Hepatocyte (in vitro differentiated cells): ENCODE measurements around the gene ALPG. TPM values are rescaled to one million over a fixed set of nuclear protein-coding genes. Genes with fewer than 3 reads are reported as not detected.
A peak's percentile ranks its signal among the peaks of the same experiment; 100 is the strongest.

Experiments
- DNase-seq: peaks from one replicate; pipeline ENCODE4 v3.0.0-alpha.2; 2016; ENCODE audit warnings: low spot score
- H2AFZ ChIP-seq: fragments of 200-600 bp; sonication (generic); 2 replicates; pipeline ENCODE4 v1.6.0; 2016; ENCODE audit warnings: antibody characterized with exemption, mild to moderate bottlenecking
- H3K27ac ChIP-seq: fragments of 200-600 bp; sonication (generic); 2 replicates; pipeline ENCODE4 v1.5.1; 2016; ENCODE audit warnings: mild to moderate bottlenecking
- H3K27me3 ChIP-seq: fragments of 200-600 bp; sonication (generic); 2 replicates; pipeline ENCODE4 v1.6.1; 2016
- H3K36me3 ChIP-seq: fragments of 200-600 bp; sonication (generic); replicated peaks from 2 replicates; pipeline ENCODE4 v1.5.1; 2016; ENCODE audit warnings: low read depth; ENCODE audit not compliant: insufficient read depth
- H3K4me1 ChIP-seq: fragments of 200-600 bp; sonication (generic); 2 replicates; pipeline ENCODE4 v1.5.1; 2016; ENCODE audit warnings: mild to moderate bottlenecking, moderate library complexity; ENCODE audit not compliant: insufficient read depth
- H3K4me2 ChIP-seq: fragments of 200-600 bp; sonication (generic); 2 replicates; pipeline ENCODE4 v1.6.0; 2016
- H3K4me3 ChIP-seq: fragments of 200-600 bp; sonication (generic); 2 replicates; pipeline ENCODE4 v1.5.1; 2016; ENCODE audit warnings: mild to moderate bottlenecking
- H3K79me2 ChIP-seq: fragments of 200-600 bp; sonication (generic); 2 replicates; pipeline ENCODE4 v1.6.0; 2017; ENCODE audit warnings: mild to moderate bottlenecking
- H3K9me2 ChIP-seq: fragments of 200-600 bp; sonication (generic); replicated peaks from 2 replicates; pipeline ENCODE4 v1.6.0; 2017; ENCODE audit warnings: mild to moderate bottlenecking; ENCODE audit not compliant: insufficient read depth
- H3K9me3 ChIP-seq: fragments of 200-600 bp; sonication (generic); 2 replicates; pipeline ENCODE4 v1.5.1; 2016; ENCODE audit warnings: low read depth, mild to moderate bottlenecking
- H4K20me1 ChIP-seq: fragments of 200-600 bp; sonication (generic); 2 replicates; pipeline ENCODE4 v1.6.0; 2016; ENCODE audit warnings: mild to moderate bottlenecking; ENCODE audit not compliant: insufficient read depth, poor library complexity, severe bottlenecking
- CTCF ChIP-seq: fragments of 200-600 bp; sonication (generic); IDR thresholded peaks from 2 replicates; pipeline ENCODE4 v1.5.1; 2016; ENCODE audit warnings: antibody characterized with exemption, mild to moderate bottlenecking; ENCODE audit not compliant: poor library complexity
- EZH2 ChIP-seq: fragments of 200-600 bp; sonication (generic); IDR thresholded peaks from 2 replicates; pipeline ENCODE4 v1.6.1; 2016; ENCODE audit warnings: antibody characterized with exemption, mild to moderate bottlenecking, borderline replicate concordance
- EZH2phosphoT487 ChIP-seq: fragments of 200-600 bp; sonication (generic); IDR thresholded peaks from one replicate; pipeline ENCODE4 v1.6.1; 2018; ENCODE audit warnings: antibody characterized with exemption, mild to moderate bottlenecking, low read depth, moderate library complexity; ENCODE audit not compliant: unreplicated experiment, severe bottlenecking
- WGBS: methylation state at CpG from one replicate; pipeline ENCODE4 v1.1.6; 2016; ENCODE audit warnings: low lambda C conversion rate; ENCODE audit errors: missing lambda C conversion rate; 5-methylcytosine and 5-hydroxymethylcytosine counted together
- polyA plus RNA-seq: library from polyadenylated mRNA; unstranded; fragments of >200 nt; fragmentation: Nextera tagmentation; extraction: Ambion mirVana; gene quantifications from 2 replicates; pipeline ENCODE4 v1.2.1, GENCODE V29; 2016
- total RNA-seq: library from RNA; depleted of rRNA; stranded (reverse); fragments of >200 nt; gene quantifications from 2 replicates; pipeline ENCODE4 v1.2.3, GENCODE V29; 2014

ALPG gene
- total and polyA plus RNA-seq, 2 experiments from 2014 or later = 0.08 to 1.5 TPM

- Histone ChIP-seq H2AFZ (no peak overlapping the region), H3K36me3 (no peaks in the 10 kb centered on the region), H3K9me3 (no peaks in the 10 kb centered on the region), H3K9me2 (no peaks in the 10 kb centered on the region), H3K27me3 (no peaks in the 10 kb centered on the region), H3K4me3 (no peak overlapping the region), H3K4me2 (no peak overlapping the region), H3K4me1 (no peaks in the 10 kb centered on the region), H3K27ac (no peak overlapping the region), H3K79me2 (no peaks in the 10 kb centered on the region), H4K20me1 (no peaks in the 10 kb centered on the region)
- DNase-seq = no peak
- WGBS = 100% methylated on average over 1 of the region's 1 CpG
- no peak for TF ChIP-seq CTCF
- TF ChIP-seq EZH2phosphoT487 = no peak
- no peak for TF ChIP-seq EZH2
Observed at GRCh38 chr2:232395586-232395985, 11.1 kb upstream of the ALPG start.

GRCh38 chr2:232396683-232397082 lies 10.0 kb upstream of the ALPG start:
- no peaks in the 10 kb centered on the region for H3K36me3 ChIP-seq
- no peaks in the 10 kb centered on the region for H4K20me1 ChIP-seq
- H3K4me2 ChIP-seq = no peak overlapping the region
- H3K79me2 ChIP-seq = no peaks in the 10 kb centered on the region
- H3K27me3 ChIP-seq = no peaks in the 10 kb centered on the region
- no peaks in the 10 kb centered on the region for H3K9me2 ChIP-seq
- H3K27ac ChIP-seq = no peak overlapping the region
- no peak overlapping the region for H2AFZ ChIP-seq
- TF ChIP-seq CTCF = no peak
- TF ChIP-seq EZH2phosphoT487 = no peak
- no peak for TF ChIP-seq EZH2
- WGBS = 96% methylated on average over 2 of the region's 2 CpGs
- no peaks in the 10 kb centered on the region for H3K9me3 ChIP-seq
- no peaks in the 10 kb centered on the region for H3K4me1 ChIP-seq
- no peak overlapping the region for H3K4me3 ChIP-seq
- DNase-seq = no peak

- WGBS = 86% methylated on average over 5 of the region's 5 CpGs
- Histone ChIP-seq H3K36me3 (no peaks in the 10 kb centered on the region), H3K4me2 (no peak overlapping the region), H3K79me2 (no peaks in the 10 kb centered on the region), H4K20me1 (no peaks in the 10 kb centered on the region), H2AFZ (no peak overlapping the region), H3K27me3 (no peaks in the 10 kb centered on the region), H3K4me1 (no peaks in the 10 kb centered on the region), H3K9me2 (no peaks in the 10 kb centered on the region), H3K9me3 (no peaks in the 10 kb centered on the region), H3K4me3 (no peak overlapping the region), H3K27ac (peak overlapping the region; percentile 29)
- TF ChIP-seq CTCF = no peak
- DNase-seq = no peak
Observed at GRCh38 chr2:232398293-232399034, 8.2 kb upstream of the ALPG start.
